CD4-positive, alpha-beta T cell (primary cell): ENCODE measurements around the gene GMNN. TPM values are rescaled to one million over a fixed set of nuclear protein-coding genes. Genes with fewer than 3 reads are reported as not detected.
A peak's percentile ranks its signal among the peaks of the same experiment; 100 is the strongest.

Experiments
- ATAC-seq: fragments of 200-7000 bp; cut with Tn5 transposase; one replicate; pipeline ENCODE4 v1.10.0; 2022; ENCODE audit warnings: mild to moderate bottlenecking; ENCODE audit not compliant: poor library complexity
- CTCF ChIA-PET: fragments of 350-600 bp; sonication (Branson Sonifier 250); formaldehyde crosslinking; loops from one replicate; lab custom pipeline; 2021; ENCODE audit warnings: antibody characterized with exemption, inconsistent platforms; lab: Charles Lee
- POLR2A ChIA-PET: fragments of 350-600 bp; sonication (Branson Sonifier 250); formaldehyde crosslinking; loops from one replicate; lab custom pipeline; 2021; ENCODE audit warnings: antibody characterized with exemption, inconsistent platforms; lab: Charles Lee
- DNase-seq, 14 experiments: peaks; one replicate each; pipeline ENCODE4 v3.0.0-alpha.2; 2013 to 2020; ENCODE audit warnings: mixed read lengths in 2 of 14
- H3K27ac ChIP-seq, 2 donors: one replicate each; pipeline versions ENCODE4 v1.5.1 to v1.7.0; 2013; ENCODE audit warnings: low read length in 2 of 2, low read depth in 1 of 2, mild to moderate bottlenecking in 1 of 2
- H3K27me3 ChIP-seq, 2 experiments: 1 replicate in 1 of 2; 2 replicates in 1 of 2; pipeline versions ENCODE4 v1.6.1 to v1.7.0; 2013; ENCODE audit warnings: low read length in 2 of 2, control low read depth in 1 of 2, mild to moderate bottlenecking in 1 of 2, moderate library complexity in 1 of 2; ENCODE audit not compliant: insufficient read depth in 2 of 2, control insufficient read depth in 1 of 2
- H3K36me3 ChIP-seq: one replicate; pipeline ENCODE4 v1.6.1; 2013; ENCODE audit warnings: low read length, control low read depth; ENCODE audit not compliant: insufficient read depth
- H3K4me1 ChIP-seq: one replicate; pipeline ENCODE4 v1.6.1; 2013; ENCODE audit warnings: low read length, control low read depth; ENCODE audit not compliant: insufficient read depth
- H3K4me3 ChIP-seq: one replicate; pipeline ENCODE4 v1.5.1; 2013; ENCODE audit warnings: mild to moderate bottlenecking, low read length, moderate library complexity
- H3K9me3 ChIP-seq, 2 experiments: 1 replicate in 1 of 2; 2 replicates in 1 of 2; pipeline versions ENCODE4 v1.6.1 to v1.7.0; 2013; ENCODE audit warnings: low read length in 2 of 2, mild to moderate bottlenecking in 2 of 2, control low read depth in 1 of 2, moderate library complexity in 1 of 2; ENCODE audit not compliant: control insufficient read depth in 1 of 2, insufficient read depth in 1 of 2
- H3K27ac Mint-ChIP-seq: one replicate; pipeline ENCODE4 v1.8.0; 2020; ENCODE audit warnings: mixed read lengths
- H3K27me3 Mint-ChIP-seq: one replicate; pipeline ENCODE4 v1.8.0; 2021; ENCODE audit warnings: mixed read lengths
- H3K36me3 Mint-ChIP-seq: one replicate; pipeline ENCODE4 v1.8.0; 2021; ENCODE audit warnings: low read depth, mixed read lengths
- H3K4me1 Mint-ChIP-seq: one replicate; pipeline ENCODE4 v1.8.0; 2021; ENCODE audit warnings: low read depth, mixed read lengths
- H3K4me3 Mint-ChIP-seq: one replicate; pipeline ENCODE4 v1.8.0; 2020; ENCODE audit warnings: mild to moderate bottlenecking, mixed read lengths
- H3K9me3 Mint-ChIP-seq: one replicate; pipeline ENCODE4 v1.8.0; 2020; ENCODE audit warnings: mixed read lengths
- CTCF ChIP-seq: fragments of 200-600 bp; IDR thresholded peaks from one replicate; pipeline ENCODE4 v1.8.0; 2022; ENCODE audit warnings: antibody characterized with exemption, mild to moderate bottlenecking
- intact Hi-C, 2 experiments: fragments of 100-400 bp; cut with DNase I in 1 of 2; cut with micrococcal nuclease in 1 of 2; formaldehyde crosslinking; loops; one replicate each; pipeline versions ENCODE4 v1.15.1 to v1.9.0; 2023 to 2025; cut with DNase I, micrococcal nuclease
- total RNA-seq, 174 experiments: library from RNA in 2 of 174; stranded (reverse) in 2 of 174; gene quantifications; one replicate each; pipeline ENCODE4 v1.2.3 and lab custom pipeline; 2021 to 2026

GMNN gene
- total RNA-seq, 2 experiments from 2014 or later = 10.1 to 10.5 TPM

- Histone ChIP-seq H3K9me3 (no peaks in the 10 kb centered on the region), H3K36me3 (peaks cover 58% of the 10 kb centered on the region), H3K4me3 (no peak overlapping the region), H3K4me1 (no peaks in the 10 kb centered on the region), H3K27ac (peak overlapping the region in 1 of 2 donors; percentile 48), H3K27me3 (no peaks in the 10 kb centered on the region)
- no peak for DNase-seq
- peak overlapping the region; percentile 79 for H3K27ac Mint-ChIP-seq
- no peak overlapping the region for H3K4me3 Mint-ChIP-seq
- H3K36me3 Mint-ChIP-seq = peaks cover 53% of the 10 kb centered on the region
- H3K9me3 Mint-ChIP-seq = no peaks in the 10 kb centered on the region
- ChIA-PET CTCF (no interaction called here), POLR2A (no interaction called here)
- no peaks in the 10 kb centered on the region for H3K27me3 Mint-ChIP-seq
- peaks cover 5% of the 10 kb centered on the region for H3K4me1 Mint-ChIP-seq
- ATAC-seq = no peak
- TF ChIP-seq CTCF = no peak
- intact Hi-C loops = no loop called here
Observed at GRCh38 chr6:24818346-24818745, 43.6 kb downstream of the GMNN start.

GRCh38 chr6:24821860-24822444 is 47.2 kb downstream of the GMNN start:
- Histone ChIP-seq H3K4me1 (no peaks in the 10 kb centered on the region), H3K27ac (no peak overlapping the region), H3K27me3 (no peaks in the 10 kb centered on the region), H3K36me3 (peaks cover 94% of the 10 kb centered on the region), H3K4me3 (no peak overlapping the region), H3K9me3 (no peaks in the 10 kb centered on the region)
- peaks cover 9% of the 10 kb centered on the region for H3K4me1 Mint-ChIP-seq
- H3K27ac Mint-ChIP-seq = peak overlapping the region; percentile 68
- peaks cover 89% of the 10 kb centered on the region for H3K36me3 Mint-ChIP-seq
- POLR2A ChIA-PET = no interaction called here
- H3K9me3 Mint-ChIP-seq = no peaks in the 10 kb centered on the region
- DNase-seq = no peak
- intact Hi-C loops = no loop called here
- H3K4me3 Mint-ChIP-seq = no peak overlapping the region
- no peak for ATAC-seq
- CTCF ChIA-PET = no interaction called here
- no peaks in the 10 kb centered on the region for H3K27me3 Mint-ChIP-seq
- no peak for TF ChIP-seq CTCF

- ATAC-seq = no peak
- TF ChIP-seq CTCF = no peak
- H3K27me3 Mint-ChIP-seq = no peaks in the 10 kb centered on the region
- CTCF ChIA-PET = no interaction called here
- peaks cover 92% of the 10 kb centered on the region for H3K36me3 Mint-ChIP-seq
- H3K27ac Mint-ChIP-seq = peak overlapping the region; percentile 61
- Histone ChIP-seq H3K27ac (no peak overlapping the region), H3K9me3 (no peaks in the 10 kb centered on the region), H3K36me3 (peaks cover 99% of the 10 kb centered on the region), H3K4me1 (peaks cover 5% of the 10 kb centered on the region), H3K27me3 (no peaks in the 10 kb centered on the region), H3K4me3 (no peak overlapping the region)
- no peak overlapping the region for H3K4me3 Mint-ChIP-seq
- POLR2A ChIA-PET = no interaction called here
- DNase-seq = no peak
- no peaks in the 10 kb centered on the region for H3K9me3 Mint-ChIP-seq
- H3K4me1 Mint-ChIP-seq = peaks cover 16% of the 10 kb centered on the region
- intact Hi-C loops = no loop called here
Observed at GRCh38 chr6:24822696-24823095, 48.0 kb downstream of the GMNN start.
